Mammary epithelial cell (primary cell): Measurements from ENCODE around the gene ACTL8.

ENCODE experiments used
- EZH2 ChIP-seq: IDR thresholded peaks from 2 replicates; pipeline ENCODE4 v1.6.1; 2012; ENCODE audit warnings: low read length, inconsistent platforms, borderline replicate concordance
- TF ChIP-seq, protein P1 (sequence below), 2 donors: IDR thresholded peaks in 1 of 2; conservative IDR thresholded peaks in 1 of 2; 2 replicates each; pipeline ENCODE4 v1.5.1; 2011 to 2012; ENCODE audit warnings: inconsistent platforms in 2 of 2, low read length in 2 of 2, mild to moderate bottlenecking in 2 of 2, control low read depth in 1 of 2, low read depth in 1 of 2; ENCODE audit not compliant: insufficient read depth in 1 of 2; ENCODE audit errors: extremely low read depth in 1 of 2

GRCh38 chr1:17706445-17706844 is 48.7 kb upstream of the ACTL8 start:
- TF ChIP-seq, protein P1, sequence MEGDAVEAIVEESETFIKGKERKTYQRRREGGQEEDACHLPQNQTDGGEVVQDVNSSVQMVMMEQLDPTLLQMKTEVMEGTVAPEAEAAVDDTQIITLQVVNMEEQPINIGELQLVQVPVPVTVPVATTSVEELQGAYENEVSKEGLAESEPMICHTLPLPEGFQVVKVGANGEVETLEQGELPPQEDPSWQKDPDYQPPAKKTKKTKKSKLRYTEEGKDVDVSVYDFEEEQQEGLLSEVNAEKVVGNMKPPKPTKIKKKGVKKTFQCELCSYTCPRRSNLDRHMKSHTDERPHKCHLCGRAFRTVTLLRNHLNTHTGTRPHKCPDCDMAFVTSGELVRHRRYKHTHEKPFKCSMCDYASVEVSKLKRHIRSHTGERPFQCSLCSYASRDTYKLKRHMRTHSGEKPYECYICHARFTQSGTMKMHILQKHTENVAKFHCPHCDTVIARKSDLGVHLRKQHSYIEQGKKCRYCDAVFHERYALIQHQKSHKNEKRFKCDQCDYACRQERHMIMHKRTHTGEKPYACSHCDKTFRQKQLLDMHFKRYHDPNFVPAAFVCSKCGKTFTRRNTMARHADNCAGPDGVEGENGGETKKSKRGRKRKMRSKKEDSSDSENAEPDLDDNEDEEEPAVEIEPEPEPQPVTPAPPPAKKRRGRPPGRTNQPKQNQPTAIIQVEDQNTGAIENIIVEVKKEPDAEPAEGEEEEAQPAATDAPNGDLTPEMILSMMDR (conservative IDR thresholded peaks at IDR 0.05 in 1 of 2, IDR thresholded peaks at IDR 0.05 in 1 of 2; ENCODE audit: extremely low read depth in 1 of 2, insufficient read depth in 1 of 2, low read depth in 1 of 2, low read length in 2 of 2): no peak
- no peak for TF ChIP-seq EZH2
